GM19193 (cell line): ENCODE results near the gene SPTY2D1.

Experiments used
- POLR2A ChIP-seq: IDR thresholded peaks from 4 replicates; pipeline ENCODE4 v1.6.1; 2011; ENCODE audit not compliant: insufficient read depth, insufficient read length; ENCODE audit errors: extremely low read depth

Gene SPTY2D1

DNA sequence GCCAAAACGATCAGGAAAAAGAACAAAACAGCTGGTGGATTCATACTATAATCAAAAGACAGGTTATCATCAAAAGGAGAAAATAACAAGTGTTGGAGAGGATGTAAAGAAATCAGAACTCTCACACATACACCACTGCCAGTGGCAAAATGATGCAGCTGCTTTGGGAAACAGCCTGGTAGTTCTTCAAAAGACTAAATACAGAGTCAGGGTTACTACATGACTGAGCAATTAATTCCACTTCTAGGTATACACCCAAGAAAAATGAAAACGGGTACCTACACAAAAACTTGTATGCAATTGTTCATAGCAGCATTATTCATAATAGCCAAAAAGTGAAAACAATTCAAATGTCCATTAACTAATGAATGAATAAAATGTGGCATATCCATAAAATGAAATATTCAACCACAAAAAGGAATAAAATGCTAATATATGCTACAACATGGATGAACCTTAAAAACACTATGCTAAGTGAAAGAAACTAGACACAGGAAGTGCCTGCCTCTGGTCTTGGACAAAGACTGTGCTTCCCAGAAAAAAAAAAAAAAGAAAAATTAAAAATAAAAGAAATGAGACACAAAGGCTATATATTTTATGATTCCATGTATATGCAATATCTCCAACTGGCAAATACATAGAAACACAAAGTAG is 53.9 kb downstream of the SPTY2D1 start:
- no peak for TF ChIP-seq POLR2A

DNA sequence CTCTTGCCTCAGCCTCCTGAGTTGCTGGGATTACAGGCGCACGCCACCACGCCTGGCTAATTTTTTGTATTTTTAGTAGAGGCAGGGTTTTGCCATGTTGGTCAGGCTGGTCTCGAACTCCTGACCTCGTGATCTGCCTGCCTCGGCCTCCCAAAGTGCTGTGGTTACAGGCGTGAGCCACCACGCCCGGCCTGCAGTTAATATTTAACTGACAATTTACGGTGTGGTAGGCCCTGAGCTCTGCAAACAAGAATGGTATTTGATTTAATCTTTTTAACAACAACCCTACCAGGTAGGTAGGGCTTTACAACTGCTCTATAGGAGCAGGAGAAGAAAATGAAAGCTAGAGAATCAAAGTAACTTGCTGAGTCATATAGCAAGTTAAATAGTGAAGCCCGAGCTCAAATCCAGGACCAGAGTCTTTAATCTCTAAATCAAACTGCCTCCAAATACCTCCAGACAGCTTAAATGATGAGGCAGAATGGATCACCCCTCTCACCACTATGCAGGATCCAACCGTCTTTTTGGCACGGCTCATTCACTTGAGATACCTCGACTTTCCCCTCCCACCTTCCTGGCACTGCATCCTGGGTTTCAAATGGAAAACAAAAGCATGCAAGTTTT is 55.1 kb downstream of the SPTY2D1 start:
- no peak for TF ChIP-seq POLR2A

- no peak for TF ChIP-seq POLR2A
Measured at GRCh38 chr11:18575361-18575760, 58.8 kb downstream of the SPTY2D1 start.

DNA sequence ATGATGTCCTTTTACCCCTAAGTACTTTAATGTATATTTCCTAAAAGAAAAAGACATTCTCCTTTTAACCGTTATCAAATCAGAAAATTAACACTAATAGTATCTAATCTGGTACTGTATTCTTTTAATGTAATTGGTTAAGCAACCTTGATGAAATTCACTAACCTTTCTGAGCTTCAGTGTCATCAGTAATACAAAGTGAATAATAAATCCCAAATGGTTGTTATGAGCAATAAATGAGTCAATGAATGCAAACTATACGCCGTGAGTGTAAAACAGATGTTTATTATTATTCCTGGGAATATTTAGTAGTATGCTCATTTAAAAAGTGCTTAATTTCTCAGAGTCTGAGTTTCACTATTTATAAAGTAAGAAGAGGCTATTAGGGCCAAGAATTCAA is 67.1 kb downstream of the SPTY2D1 start:
- TF ChIP-seq POLR2A, result no peak

GRCh38 chr11:18566406-18566805 is 67.7 kb downstream of the SPTY2D1 start:
- TF ChIP-seq POLR2A, result no peak

DNA sequence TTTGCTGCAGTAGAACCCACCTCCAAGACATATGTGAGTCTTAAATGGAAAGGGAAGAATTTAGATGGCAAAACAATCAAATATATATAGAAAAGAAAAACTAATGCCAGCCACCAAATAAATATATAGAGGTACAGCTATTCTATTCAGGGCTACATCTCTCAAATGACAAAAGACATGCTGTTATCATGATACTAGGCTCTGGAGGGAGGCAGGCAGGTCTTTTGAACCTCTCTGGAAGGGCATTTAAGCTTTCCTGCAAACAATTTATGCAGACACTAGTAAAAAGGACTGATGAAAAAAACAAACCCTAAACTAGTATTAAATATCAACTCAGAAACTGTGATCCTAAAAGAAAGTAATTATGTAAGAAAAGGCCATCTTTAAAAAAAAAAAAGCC is 70.0 kb downstream of the SPTY2D1 start:
- no peak for TF ChIP-seq POLR2A

DNA sequence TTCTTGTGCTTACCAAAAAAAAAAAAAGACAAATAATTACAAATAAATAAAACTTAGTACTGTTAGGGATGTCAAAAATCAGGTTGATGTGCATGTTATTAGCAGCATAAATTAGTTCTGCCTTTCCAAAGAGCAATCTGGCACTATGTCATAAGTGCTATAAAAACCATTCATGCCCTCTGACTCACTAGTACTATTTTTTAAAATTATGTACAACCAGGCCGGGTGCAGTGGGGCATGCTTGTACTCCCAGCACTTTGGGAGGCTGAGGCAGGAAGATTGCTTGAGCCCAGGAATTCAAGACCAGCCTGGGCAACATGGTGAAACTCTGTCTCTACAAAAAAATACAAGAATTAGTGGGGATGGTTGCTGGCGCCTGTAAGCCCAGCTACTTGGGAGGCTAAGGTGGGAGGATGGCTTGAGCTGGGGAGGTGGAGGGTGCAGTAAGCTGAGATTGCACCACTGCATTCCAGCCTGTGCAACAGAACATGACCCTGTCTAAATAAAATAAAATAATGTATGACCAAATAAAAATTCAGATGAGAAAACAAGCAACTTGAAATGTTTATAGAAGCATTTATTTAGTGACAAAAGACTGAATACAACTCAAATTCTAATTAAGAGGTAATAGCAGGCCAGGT is 70.9 kb downstream of the SPTY2D1 start:
- no peak for TF ChIP-seq POLR2A
